Epithelial cell of proximal tubule (primary cell): ENCODE data around the gene DNALI1. TPM values are rescaled to one million over a fixed set of nuclear protein-coding genes. Genes with fewer than 3 reads are reported as not detected.
"Not testable (repeated sequence)": the region's sequence is repeated elsewhere in the genome, so short reads cannot be mapped to it uniquely, and the experiment has no call there.

Experiments used
- DNase-seq: peaks from one replicate; pipeline ENCODE4 v3.0.0-alpha.2; 2011; ENCODE audit warnings: low read depth
- H3K4me3 ChIP-seq: 2 replicates; pipeline ENCODE4 v1.5.1; 2011; ENCODE audit warnings: low read depth, mild to moderate bottlenecking, low read length
- total RNA-seq: library from RNA; depleted of rRNA; stranded (reverse); fragments of >200 nt; gene quantifications from 2 replicates; pipeline ENCODE4 v1.2.3, GENCODE V29; 2015
- TF ChIP-seq, protein P1 (sequence below): conservative IDR thresholded peaks from 2 replicates; pipeline ENCODE4 v1.5.1; 2012; ENCODE audit warnings: low read depth, mild to moderate bottlenecking, low read length

Gene DNALI1
- total RNA-seq, 1 donor from 2014 or later = 16.4 TPM

DNA sequence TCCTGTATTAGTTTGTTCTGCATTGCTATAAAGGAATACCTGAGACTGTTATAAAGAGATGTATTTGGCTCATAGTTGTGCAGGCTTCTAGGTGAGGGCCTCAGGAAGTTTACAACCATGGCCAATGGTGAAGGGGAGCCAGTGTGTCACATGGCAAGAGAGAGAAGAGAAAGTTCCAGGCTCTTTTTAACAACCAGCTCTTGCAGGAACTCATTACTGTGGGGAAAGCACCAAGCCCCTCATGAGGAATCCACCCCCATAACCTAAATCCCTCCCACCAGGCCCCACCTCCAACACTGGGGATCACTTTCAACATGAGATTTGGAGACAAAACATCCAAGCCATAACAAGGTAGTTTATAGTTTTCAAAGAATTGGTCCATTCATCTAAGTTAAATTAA is 37.1 kb upstream of the DNALI1 start:
- peak overlapping the region; percentile 49 for H3K4me3 ChIP-seq
- no peak for DNase-seq
- TF ChIP-seq, protein P1, sequence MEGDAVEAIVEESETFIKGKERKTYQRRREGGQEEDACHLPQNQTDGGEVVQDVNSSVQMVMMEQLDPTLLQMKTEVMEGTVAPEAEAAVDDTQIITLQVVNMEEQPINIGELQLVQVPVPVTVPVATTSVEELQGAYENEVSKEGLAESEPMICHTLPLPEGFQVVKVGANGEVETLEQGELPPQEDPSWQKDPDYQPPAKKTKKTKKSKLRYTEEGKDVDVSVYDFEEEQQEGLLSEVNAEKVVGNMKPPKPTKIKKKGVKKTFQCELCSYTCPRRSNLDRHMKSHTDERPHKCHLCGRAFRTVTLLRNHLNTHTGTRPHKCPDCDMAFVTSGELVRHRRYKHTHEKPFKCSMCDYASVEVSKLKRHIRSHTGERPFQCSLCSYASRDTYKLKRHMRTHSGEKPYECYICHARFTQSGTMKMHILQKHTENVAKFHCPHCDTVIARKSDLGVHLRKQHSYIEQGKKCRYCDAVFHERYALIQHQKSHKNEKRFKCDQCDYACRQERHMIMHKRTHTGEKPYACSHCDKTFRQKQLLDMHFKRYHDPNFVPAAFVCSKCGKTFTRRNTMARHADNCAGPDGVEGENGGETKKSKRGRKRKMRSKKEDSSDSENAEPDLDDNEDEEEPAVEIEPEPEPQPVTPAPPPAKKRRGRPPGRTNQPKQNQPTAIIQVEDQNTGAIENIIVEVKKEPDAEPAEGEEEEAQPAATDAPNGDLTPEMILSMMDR = no peak

DNA sequence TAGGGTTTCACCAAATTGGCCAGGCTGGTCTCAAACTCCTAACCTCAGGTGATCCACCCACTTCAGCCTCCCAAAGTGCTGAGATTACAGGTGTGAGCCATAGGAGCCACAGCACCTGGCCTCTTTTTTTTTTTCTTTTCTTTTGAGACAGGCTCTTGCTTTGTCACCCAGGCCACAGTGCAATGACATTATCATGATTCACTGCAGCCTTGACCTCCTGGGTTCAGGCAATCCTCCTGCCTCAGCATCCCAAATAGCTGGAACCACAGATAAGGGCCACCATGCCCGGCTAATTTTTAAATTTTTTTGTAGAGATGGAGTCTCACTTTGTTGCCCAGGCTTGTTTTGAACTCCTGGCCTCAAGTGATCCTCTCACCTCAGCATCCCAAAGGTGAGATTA is 26.9 kb upstream of the DNALI1 start:
- H3K4me3 ChIP-seq, DNase-seq: not testable (repeated sequence)

DNA sequence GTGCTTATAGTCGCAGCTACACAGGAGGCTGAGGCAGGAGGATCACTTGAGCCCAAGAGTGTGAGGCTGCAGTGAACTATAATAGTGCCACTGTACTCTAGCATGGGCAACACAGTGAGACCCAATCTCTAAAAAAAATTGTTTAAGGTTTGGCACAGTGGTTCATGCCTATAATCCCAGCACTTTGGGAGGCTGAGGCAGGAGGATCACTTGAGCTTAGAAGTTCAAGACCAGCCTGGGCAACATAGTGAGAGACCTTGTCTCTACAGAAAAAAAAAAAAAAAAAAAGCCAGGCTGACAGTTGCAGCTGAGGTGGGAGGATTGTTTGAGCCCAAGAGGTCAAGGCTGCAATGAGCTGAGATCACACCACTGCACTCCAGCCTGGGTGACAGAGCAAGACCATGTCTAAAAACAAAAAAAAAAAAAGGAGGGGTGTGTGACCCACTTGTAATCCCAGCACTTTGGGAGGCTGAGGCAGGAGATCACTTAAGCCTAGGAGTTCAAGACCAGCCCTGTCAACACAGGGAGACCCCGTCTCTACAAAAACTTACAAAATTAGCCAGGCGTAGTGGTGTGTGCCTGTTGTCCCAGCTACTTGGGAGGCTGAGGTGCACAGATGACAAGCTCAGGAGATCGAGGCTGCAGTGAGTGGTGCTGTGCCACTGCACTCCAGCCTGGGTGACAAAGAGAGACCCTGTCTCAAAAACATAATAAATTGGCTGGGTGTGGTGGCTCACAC is 24.2 kb upstream of the DNALI1 start:
- not testable (repeated sequence) for DNase-seq

DNA sequence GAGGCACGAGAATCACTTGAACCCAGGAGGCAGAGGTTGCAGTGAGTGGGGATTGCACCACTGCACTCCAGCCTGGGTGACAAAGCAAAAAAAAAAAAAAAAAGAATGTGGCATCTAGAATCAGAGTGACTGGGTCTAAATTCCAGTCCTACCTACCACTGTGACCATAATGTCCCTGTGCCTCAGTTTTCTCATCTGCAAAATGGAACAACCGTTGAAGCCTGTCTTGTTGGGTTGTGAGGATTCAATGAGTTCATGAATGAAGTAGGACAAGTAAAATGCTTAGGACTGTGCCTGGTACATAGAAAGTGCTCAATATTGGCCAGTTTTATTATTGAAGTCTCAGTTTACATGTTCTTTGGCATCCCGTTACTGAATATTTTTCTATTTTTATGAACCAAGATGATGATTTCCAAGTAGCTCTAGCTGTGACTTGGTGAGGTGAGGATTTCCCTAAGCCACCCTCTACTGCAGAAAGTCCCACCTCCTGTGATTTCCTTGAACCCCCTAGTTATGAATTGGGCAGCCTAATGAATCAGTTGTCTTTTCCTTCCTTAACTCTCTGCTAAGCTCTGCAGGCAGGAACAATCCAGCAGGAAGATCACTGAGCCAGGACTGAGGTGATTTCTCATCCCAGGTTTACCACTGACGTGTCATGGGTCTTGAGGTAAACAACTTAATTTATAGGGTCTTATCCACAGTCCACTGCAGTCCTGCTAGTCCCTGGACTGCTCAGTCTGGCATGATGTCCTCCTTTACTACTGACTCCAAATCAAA is 23.2 kb upstream of the DNALI1 start:
- no peak overlapping the region for H3K4me3 ChIP-seq
- TF ChIP-seq, protein P1 = no peak
- DNase-seq = no peak

More for the DNA sequence above, 24.2 kb upstream of the DNALI1 start:
- H3K4me3 ChIP-seq = not testable (repeated sequence)

DNA sequence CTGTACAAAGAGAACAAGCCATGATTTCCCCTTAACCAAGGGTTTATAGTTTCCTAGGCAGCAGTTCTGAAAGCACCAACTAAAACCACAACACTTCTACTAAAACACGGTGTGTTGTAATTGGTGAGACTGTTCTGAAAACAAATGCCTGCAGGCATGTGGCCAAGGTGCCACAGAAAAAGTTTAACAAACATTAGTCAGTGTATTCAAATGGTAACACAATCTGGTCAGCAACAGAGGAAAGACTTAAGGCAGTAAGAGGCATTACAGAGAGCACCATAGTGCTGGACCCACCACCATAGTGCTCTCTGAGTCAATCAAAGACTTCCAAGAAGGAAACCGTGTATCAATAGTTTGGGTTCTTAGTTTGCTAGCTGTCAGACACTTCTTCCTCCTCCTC is 19.4 kb upstream of the DNALI1 start:
- H3K4me3 ChIP-seq = no peak overlapping the region
- TF ChIP-seq, protein P1 = no peak
- DNase-seq = peak; percentile 67

DNA sequence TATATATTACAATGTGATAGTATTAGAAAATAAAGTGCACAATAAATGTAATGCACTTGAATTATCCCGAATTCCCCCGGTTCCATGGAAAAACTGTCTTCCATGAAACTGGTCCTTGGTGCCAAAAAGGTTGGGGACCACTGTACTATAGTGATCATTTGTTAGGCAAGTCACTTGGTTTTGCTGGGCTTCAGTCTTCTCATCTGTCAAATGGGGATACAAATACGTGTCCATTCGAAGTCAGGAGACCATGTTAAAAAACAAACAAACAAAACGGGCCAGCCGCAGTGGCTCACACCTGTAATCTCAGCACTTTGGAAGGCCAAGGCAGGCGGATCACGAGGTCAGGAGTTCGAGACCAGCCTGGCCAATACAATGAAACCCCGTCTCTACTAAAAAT is 17.6 kb upstream of the DNALI1 start:
- not testable (repeated sequence) for DNase-seq, H3K4me3 ChIP-seq

DNA sequence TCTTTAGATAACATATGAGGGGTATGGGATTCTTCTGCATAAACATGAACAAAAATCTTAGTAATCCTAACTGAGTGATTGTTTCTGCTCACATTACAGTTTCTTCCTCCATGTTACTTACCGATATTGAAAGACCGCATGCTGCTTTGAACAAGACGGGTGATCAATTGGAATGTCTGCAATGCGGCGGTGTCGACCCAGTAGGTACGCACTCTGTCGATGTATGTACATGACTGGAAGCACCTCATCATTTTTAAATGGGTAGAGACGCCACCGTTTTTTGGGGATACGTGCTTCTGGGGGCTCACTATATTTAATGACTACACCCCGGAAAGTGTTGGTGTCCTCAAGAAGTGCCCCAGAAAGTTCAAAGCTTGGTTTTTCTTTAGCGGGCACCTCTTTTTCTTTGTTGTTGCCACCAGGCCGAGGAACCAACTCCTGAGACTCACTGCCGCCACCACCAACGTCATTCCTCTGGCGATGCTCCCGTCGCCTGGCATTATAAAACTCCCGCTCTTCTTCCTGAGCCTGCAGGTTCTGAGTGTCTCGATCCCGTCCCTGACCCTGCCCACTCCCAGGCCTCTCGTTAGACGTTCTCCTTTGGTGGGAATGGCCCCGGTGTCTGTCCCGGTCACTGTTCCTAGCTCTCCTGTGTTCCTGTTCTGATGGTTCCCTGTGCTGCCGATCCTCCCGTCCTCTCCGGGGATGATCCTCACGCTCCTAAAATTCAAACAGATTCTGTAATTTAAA is 16.5 kb upstream of the DNALI1 start:
- DNase-seq = no peak
- TF ChIP-seq, protein P1 = no peak
- H3K4me3 ChIP-seq = no peak overlapping the region

DNA sequence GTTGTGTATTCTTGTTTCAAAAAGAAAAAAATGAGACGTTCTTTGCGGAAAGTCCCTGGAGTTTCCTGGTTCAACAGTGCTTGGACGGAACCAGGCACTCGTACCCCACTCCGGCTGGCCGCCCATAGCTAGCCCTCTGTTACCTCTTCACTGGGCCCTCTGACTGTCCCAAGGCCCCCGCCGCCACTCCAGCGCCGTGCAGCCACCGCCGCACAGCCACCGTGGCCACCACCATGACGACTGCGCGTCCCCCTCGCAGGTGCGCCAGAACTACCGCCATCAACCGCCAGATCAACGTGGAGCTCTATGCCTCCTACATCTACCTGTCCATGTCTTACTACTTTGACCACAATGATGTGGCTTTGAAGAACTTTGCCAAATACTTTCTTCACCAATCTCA is 12.2 kb upstream of the DNALI1 start:
- no peak overlapping the region for H3K4me3 ChIP-seq
- no peak for DNase-seq
- TF ChIP-seq, protein P1 = no peak
